8988T (cell line): ENCODE data around the gene DCK.
"Not testable (repeated sequence)": the region's sequence is repeated elsewhere in the genome, so short reads cannot be mapped to it uniquely, and the experiment has no call there.

Source experiments
- DNase-seq: peaks from one replicate; pipeline ENCODE4 v3.0.0; 2011

DCK gene

DNA sequence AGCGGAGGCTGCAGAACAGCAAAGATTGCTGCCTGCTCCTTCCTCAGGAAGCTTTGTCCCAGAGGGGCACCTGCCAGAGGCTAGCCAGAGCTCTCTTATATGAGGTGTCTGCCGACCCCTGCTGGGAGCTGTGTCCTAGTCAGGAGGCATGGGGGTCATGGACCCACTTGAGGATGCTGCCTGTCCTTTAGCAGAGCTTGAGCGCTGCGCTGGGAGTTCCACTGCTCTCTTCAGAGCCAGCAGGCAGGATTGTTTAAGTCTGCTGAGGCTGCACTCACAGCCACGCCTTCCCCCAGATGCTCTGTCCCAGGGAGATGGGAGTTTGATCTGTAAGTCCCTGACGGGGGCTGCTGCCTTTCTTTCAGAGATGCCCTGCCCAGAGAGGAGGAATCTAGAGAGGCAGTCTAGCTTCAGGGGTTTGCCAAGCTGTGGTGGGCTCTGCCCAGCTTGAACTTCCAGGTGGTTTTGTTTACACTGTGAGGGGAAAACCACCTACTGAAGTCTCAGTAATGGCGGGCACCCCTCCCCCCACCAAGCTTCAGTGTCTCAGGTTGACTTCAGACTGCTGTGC lies 10.9 kb downstream of the DCK start:
- DNase-seq, result no peak

- not testable (repeated sequence) for DNase-seq
These were observed 11.6 kb downstream of the DCK start for GRCh38 chr4:71005025-71005424.

- no peak for DNase-seq
These were observed 12.9 kb downstream of the DCK start for GRCh38 chr4:71006203-71006907.

DNA sequence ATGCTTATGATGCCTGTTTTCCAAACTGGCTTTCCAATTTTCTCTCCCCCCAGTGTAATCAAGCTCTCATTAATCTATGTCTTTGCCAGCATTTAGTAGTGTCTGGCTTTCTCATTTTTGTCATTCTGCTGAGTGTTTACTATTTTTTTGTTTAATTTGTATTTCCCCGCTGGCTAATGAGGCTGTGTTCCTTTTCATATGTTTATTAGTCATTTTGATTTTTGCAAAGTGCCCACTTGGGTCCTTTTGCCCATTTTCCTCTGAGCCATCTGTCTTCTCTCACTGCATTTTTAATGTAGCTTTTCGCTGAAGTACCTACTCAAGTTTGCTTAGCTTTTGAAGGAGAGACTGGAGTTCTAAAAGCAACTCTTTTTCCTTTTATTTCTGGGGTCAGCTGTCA lies 14.7 kb downstream of the DCK start:
- DNase-seq, result no peak

DNA sequence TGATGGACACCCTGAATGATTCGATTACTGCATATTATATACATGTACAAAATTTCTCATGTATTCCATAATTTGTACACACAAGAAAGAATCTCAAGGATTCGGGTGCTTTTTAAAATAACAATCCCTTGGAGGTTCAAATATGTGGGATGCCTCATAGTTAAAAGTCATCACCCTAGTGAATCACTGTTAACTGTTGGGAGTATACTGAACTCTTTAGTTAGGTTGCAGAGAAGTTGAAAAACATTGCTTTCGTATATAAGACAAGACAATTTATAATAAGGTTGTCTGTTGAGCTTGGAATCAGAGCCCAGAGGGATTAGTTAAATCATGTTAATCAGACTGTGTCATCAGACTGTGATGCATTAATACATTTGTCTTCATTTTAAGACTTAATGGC lies 15.6 kb downstream of the DCK start:
- no peak for DNase-seq

GRCh38 chr4:71009890-71010588 lies 16.6 kb downstream of the DCK start:
- DNase-seq, result no peak

DNA sequence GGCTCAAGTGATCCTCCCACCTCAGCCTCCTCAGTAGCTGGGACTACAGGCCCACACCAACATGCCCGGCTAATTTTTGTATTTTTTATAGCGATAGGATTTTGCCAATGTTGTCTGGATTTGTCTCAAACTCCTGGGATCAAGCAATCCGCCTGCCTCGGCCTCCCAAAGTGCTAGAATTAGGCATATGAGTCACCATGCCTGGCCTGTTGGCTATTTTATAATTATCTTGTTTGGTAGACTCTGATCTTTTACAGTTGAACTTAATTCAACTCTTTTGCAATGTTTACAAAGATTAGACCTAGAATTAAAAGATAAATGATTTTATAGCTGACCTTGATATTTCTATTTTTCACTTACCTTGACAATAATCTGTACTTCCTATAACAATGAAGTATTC lies 18.0 kb downstream of the DCK start:
- no peak for DNase-seq

DNA sequence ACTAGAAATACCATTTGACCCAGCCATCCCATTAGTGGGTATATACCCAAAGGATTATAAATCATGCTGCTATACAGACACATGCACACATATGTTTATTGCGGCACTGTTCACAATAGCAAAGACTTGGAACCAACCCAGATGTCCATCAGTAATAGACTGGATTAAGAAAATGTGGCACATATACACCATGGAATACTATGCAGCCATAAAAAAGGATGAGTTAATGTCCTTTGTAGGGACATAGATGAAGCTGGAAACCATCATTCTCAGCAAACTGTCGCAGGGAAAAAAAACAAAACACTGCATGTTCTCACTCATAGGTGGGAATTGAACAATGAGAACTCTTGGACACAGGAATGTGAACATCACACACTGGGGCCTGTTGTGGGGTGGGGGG lies 23.9 kb downstream of the DCK start:
- not testable (repeated sequence) for DNase-seq

DNA sequence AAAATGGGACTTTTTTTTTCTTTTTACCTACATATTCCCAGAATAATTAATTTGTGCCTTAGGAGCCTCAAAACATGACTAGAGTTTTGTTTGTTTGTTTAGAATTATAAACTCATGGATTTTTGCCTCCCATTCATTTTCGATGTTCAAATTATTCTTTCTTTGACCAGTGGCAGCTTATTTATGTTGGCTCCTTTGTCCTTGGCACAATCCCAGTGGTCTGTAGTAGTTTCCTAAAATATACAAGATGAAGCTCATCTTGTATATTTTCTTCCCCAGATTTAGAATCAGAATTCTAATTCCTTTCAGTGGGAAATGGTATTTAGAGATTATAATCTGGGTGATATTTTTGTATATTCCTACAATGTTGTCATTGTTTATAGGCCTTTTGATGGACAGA lies 27.2 kb downstream of the DCK start:
- no peak for DNase-seq

- DNase-seq, result no peak
These were observed 32.2 kb downstream of the DCK start for GRCh38 chr4:71025654-71026053.

DNA sequence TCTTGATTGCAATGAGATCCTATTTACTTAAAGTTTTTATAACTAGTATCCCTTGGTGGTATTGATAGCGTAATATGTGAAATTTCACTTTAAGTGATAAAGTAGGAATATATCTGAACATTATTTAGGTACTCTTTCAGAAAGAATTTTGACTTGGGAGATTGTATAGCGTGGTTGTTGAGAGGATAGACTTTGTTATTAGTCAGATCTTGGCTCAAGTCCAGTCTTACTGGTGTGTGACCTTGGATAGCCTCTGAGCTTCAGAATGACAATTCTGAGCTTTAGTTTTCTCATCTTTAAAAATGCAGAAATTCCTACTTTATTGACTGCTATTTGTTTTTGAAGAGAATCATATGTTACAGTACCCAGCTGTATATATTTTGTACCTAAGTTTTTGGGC lies 32.6 kb downstream of the DCK start:
- DNase-seq, result no peak

- no peak for DNase-seq
These were observed 34.2 kb downstream of the DCK start for GRCh38 chr4:71027611-71028010.

GRCh38 chr4:71029504-71029903 lies 36.1 kb downstream of the DCK start:
- no peak for DNase-seq

DNA sequence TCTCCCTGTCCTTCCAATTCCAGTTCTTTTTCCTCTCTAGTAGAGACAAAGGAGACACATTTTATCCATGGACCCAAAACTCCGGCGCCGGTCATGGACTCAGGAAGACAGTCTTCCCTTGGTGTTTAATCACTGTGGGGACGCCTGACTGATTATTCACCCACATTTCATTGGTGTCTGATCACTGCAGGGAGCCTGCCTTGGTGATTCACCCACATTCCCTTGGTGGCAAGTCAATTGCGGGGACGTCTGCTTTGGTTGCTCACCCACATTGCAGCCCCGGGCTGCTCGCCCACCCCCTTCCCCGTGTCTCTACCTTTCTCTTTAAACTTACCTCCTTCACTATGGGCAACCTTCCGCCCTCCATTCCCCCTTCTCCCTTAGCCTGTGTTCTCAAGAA lies 38.7 kb downstream of the DCK start:
- DNase-seq, result not testable (repeated sequence)

- DNase-seq, result no peak
These were observed 51.8 kb downstream of the DCK start for GRCh38 chr4:71045256-71045655.

DNA sequence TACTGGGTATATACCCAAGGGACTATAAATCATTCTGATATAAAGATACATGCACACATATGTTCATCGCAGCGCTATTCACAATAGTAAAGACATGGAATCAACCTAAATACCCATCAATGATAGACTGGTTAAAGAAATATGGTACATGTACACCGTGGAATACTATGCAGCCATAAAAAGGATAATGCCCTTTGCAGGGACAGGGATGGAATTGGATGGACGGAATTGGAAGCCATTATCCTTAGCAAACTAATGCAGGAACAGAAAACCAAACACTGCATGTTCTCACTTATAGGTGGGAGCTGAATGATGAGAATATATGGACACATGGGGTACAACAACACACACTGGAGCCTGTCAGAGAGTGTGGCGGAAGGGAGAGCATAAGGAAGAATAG lies 55.9 kb downstream of the DCK start:
- DNase-seq, result no peak

- DNase-seq, result no peak
These were observed 57.4 kb downstream of the DCK start for GRCh38 chr4:71050809-71051208.

DNA sequence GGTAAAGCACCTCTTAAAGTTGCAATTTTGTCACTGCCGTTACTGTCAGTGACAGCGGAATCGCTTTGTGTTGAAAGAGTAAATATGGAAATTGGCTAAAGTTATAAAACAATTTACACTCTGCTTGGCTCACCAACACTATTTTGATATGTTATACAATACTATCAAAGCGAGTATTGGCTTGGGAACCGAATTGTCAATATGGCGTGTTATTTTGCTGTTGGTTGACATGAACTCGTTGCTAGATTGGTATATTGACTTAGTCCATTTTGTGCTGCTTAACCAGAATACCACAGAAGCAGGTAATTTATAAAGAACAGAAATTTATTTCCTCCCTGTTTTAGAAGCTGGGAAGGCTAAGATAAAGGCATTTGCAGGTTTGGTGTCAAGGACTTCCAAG lies 58.6 kb downstream of the DCK start:
- no peak for DNase-seq

DNA sequence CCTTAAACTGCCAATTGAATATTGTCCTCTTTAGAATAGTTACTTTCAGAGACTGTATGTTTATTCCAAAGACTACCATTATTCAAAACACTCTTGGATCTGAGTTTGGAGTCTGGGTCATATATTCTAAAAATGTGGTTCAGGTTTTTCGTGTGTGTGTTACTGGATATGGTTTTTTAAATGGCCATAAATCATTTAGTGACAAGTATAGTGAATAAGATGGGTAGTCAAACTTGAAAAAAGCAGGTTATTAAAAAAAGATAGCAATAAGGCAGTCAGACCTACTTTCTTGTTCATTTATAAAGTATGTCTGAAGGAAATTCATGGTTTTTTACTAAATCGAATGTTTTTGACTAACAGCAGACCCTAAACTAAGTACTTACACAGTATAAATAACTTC lies 59.3 kb downstream of the DCK start:
- no peak for DNase-seq

- DNase-seq, result not testable (repeated sequence)
These were observed 60.2 kb downstream of the DCK start for GRCh38 chr4:71053613-71054012.

DNA sequence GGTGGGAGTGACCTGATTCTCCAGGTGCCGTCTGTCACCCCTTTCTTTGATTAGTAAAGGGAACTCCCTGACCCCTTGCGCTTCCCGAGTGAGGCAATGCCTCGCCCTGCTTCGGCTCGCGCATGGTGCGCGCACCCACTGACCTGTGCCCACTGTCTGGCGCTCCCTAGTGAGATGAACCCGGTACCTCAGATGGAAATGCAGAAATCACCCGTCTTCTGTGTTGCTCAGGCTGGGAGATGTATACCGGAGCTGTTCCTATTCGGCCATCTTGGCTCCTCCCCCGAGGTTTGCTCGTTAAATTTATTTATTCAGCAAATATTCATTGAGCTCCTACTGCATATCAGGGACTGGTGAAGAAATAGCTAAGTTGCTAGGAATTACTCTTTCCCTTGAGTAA lies 66.1 kb downstream of the DCK start:
- DNase-seq, result not testable (repeated sequence)

- DNase-seq, result no peak
These were observed 69.0 kb downstream of the DCK start for GRCh38 chr4:71062436-71062835.

DNA sequence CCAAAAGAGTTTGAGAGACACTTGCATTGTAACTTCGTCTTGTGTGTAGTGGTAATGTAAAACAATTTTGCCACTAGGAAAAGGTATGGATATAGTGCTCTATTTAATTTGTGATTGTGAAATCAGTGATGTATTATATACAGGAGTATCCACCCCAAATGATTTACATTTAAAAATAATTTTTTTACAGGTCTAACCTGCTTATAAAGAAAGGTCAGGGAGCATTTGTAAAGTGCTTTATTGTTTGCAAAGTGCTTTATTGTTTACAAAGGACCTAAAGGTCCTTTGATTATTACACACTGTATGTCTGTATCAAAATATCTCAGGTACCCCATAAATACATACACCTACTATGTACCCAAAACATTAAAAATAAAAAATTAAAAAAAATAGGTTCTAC lies 70.3 kb downstream of the DCK start:
- no peak for DNase-seq

DNA sequence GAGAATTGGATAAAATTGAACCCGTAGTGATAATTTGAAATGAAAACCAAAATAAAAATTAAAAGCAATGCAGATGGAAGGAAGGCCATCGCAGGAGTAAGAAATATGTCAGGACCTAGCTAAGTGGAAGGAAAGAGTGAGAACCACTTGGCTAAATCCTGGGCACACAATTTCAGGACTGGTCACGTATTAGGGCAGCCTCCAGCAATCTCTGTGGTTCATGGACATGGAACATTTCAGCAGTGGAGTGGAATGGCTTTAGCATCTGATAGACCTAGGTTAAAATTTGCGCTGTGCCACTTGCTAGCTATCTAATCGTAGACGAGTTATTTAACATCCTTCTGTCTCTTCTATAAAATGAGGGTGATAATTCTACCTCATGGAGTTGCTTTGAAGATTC lies 71.1 kb downstream of the DCK start:
- no peak for DNase-seq
